ENCODE measurements around the gene CEP120.
"Not testable (repeated sequence)": the region's sequence is repeated elsewhere in the genome, so short reads cannot be mapped to it uniquely, and the experiment has no call there.

GRCh38 chr5:123401999-123402398 lies 21.2 kb downstream of the CEP120 start:
- not testable (repeated sequence) for TF ChIP-seq POLR2AphosphoS5 (IDR thresholded peaks at IDR 0.05; ENCODE audit: low read depth); ZNF331 (CRISPR knock-in tag; IDR thresholded peaks at IDR 0.05; ENCODE audit: low read depth); CTCF (conservative IDR thresholded peaks at IDR 0.05; ENCODE audit: low read depth in 2 of 2); JUNB (IDR thresholded peaks at IDR 0.05; ENCODE audit: unreplicated experiment); CREB1 (CRISPR knock-in tag; IDR thresholded peaks at IDR 0.05; ENCODE audit: low read depth); REST (IDR thresholded peaks at IDR 0.05; ENCODE audit: unreplicated experiment); ETS1 (IDR thresholded peaks at IDR 0.05); EZH2 (IDR thresholded peaks at IDR 0.05; ENCODE audit: low read depth, unreplicated experiment); EZH2phosphoT487 (IDR thresholded peaks at IDR 0.05; ENCODE audit: unreplicated experiment); STAT1 (IDR thresholded peaks at IDR 0.05; ENCODE audit: unreplicated experiment)

Measured in GM23338 (cell line).